ENCODE results near the gene PMIS2.

Gene PMIS2

GRCh38 chr19:35636651-35637050 lies 50.7 kb downstream of the PMIS2 start:
- DNase-seq: no peak

All from NCI-H510A (cell line).